ENCODE measurements around the gene KCTD1. TPM values are rescaled to one million over a fixed set of nuclear protein-coding genes. Genes with fewer than 3 reads are reported as not detected.
A peak's percentile ranks its signal among the peaks of the same experiment; 100 is the strongest.

Gene KCTD1
- total RNA-seq, 1 donor from 2014 or later: 17.1 TPM

DNA sequence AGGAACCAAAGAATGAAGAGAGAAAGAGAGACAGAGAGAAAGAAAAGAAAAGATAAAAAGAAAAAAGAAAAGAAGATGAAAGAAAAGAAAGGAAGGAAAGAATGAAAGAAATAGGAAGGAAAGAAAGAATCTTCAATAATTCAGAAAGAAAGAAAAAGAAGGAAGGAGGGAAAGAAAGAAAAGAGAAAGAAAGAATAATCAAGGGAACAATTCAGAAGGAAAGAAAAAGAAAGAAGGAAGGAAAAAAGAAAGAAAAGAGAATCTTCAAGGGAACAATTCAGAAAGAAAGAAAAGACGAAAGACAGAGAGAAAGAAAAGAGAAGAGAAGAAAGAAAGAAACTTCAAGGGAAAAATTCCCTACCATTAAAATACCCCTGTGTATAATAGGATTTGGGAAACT is 5.6 kb upstream of the KCTD1 start:
- no peak overlapping the region for H3K27ac Mint-ChIP-seq
- H3K36me3 Mint-ChIP-seq: no peaks in the 10 kb centered on the region
- Histone ChIP-seq H3K27me3 (peaks cover 65% of the 10 kb centered on the region), H3K36me3 (no peaks in the 10 kb centered on the region), H3K4me2 (no peak overlapping the region), H3K4me1 (peaks cover 25% of the 10 kb centered on the region), H3F3A (ENCODE audit: low read depth) (peaks cover 26% of the 10 kb centered on the region), H3K9me3 (ENCODE audit: low read depth) (no peaks in the 10 kb centered on the region), H3K27ac (no peak overlapping the region), H3K79me2 (ENCODE audit: low read depth) (no peaks in the 10 kb centered on the region), H2AFZ (replicated peaks) (no peak overlapping the region), H3K9ac (no peak overlapping the region), H4K20me1 (ENCODE audit: low read depth) (peaks cover 17% of the 10 kb centered on the region), H3K4me3 (no peak overlapping the region)
- no peak overlapping the region for H3K4me3 Mint-ChIP-seq
- H3K9me3 Mint-ChIP-seq: no peaks in the 10 kb centered on the region
- H3K27me3 Mint-ChIP-seq (ENCODE audit: insufficient read depth, low read depth): peaks cover 28% of the 10 kb centered on the region
- TF ChIP-seq, protein P1, sequence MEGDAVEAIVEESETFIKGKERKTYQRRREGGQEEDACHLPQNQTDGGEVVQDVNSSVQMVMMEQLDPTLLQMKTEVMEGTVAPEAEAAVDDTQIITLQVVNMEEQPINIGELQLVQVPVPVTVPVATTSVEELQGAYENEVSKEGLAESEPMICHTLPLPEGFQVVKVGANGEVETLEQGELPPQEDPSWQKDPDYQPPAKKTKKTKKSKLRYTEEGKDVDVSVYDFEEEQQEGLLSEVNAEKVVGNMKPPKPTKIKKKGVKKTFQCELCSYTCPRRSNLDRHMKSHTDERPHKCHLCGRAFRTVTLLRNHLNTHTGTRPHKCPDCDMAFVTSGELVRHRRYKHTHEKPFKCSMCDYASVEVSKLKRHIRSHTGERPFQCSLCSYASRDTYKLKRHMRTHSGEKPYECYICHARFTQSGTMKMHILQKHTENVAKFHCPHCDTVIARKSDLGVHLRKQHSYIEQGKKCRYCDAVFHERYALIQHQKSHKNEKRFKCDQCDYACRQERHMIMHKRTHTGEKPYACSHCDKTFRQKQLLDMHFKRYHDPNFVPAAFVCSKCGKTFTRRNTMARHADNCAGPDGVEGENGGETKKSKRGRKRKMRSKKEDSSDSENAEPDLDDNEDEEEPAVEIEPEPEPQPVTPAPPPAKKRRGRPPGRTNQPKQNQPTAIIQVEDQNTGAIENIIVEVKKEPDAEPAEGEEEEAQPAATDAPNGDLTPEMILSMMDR (IDR thresholded peaks at IDR 0.05): no peak
- TF ChIP-seq EZH2 (IDR thresholded peaks at IDR 0.05) (no peak), EZH2phosphoT487 (IDR thresholded peaks at IDR 0.05) (no peak)
- peaks cover 21% of the 10 kb centered on the region for H3K4me1 Mint-ChIP-seq
- DNase-seq (ENCODE audit: low spot score): no peak

- Histone ChIP-seq H3K4me3 (peak overlapping the region; percentile 78), H3F3A (ENCODE audit: low read depth) (peaks cover 43% of the 10 kb centered on the region), H3K4me1 (peaks cover 34% of the 10 kb centered on the region), H3K36me3 (no peaks in the 10 kb centered on the region), H2AFZ (replicated peaks) (no peak overlapping the region), H4K20me1 (ENCODE audit: low read depth) (peaks cover 27% of the 10 kb centered on the region), H3K9ac (no peak overlapping the region), H3K4me2 (peak overlapping the region; percentile 95), H3K79me2 (ENCODE audit: low read depth) (no peaks in the 10 kb centered on the region), H3K27me3 (peaks cover 87% of the 10 kb centered on the region), H3K27ac (no peak overlapping the region), H3K9me3 (ENCODE audit: low read depth) (no peaks in the 10 kb centered on the region)
- no peak for DNase-seq (ENCODE audit: low spot score)
- H3K27ac Mint-ChIP-seq: no peak overlapping the region
- peak overlapping the region; percentile 78 for H3K4me3 Mint-ChIP-seq
- H3K36me3 Mint-ChIP-seq: no peaks in the 10 kb centered on the region
- H3K9me3 Mint-ChIP-seq: no peaks in the 10 kb centered on the region
- TF ChIP-seq EZH2 (IDR thresholded peaks at IDR 0.05) (no peak), EZH2phosphoT487 (IDR thresholded peaks at IDR 0.05) (no peak)
- TF ChIP-seq, protein P1 (IDR thresholded peaks at IDR 0.05): no peak
- peaks cover 25% of the 10 kb centered on the region for H3K27me3 Mint-ChIP-seq (ENCODE audit: insufficient read depth, low read depth)
- H3K4me1 Mint-ChIP-seq: peaks cover 28% of the 10 kb centered on the region
These were observed 3.3 kb upstream of the KCTD1 start for GRCh38 chr18:26551695-26552081.

GRCh38 chr18:26550998-26551694 is 2.8 kb upstream of the KCTD1 start:
- Mint-ChIP-seq H3K4me3 (peak overlapping the region; percentile 78), H3K9me3 (peaks cover 2% of the 10 kb centered on the region), H3K27ac (no peak overlapping the region), H3K4me1 (peaks cover 28% of the 10 kb centered on the region), H3K36me3 (peaks cover 5% of the 10 kb centered on the region), H3K27me3 (ENCODE audit: insufficient read depth, low read depth) (peaks cover 25% of the 10 kb centered on the region)
- H3K9me3 ChIP-seq (ENCODE audit: low read depth): no peaks in the 10 kb centered on the region
- H4K20me1 ChIP-seq (ENCODE audit: low read depth): peaks cover 32% of the 10 kb centered on the region
- peaks cover 5% of the 10 kb centered on the region for H3K79me2 ChIP-seq (ENCODE audit: low read depth)
- peak overlapping the region; percentile 88 for H2AFZ ChIP-seq (replicated peaks)
- no peak overlapping the region for H3K27ac ChIP-seq
- H3K27me3 ChIP-seq: peaks cover 92% of the 10 kb centered on the region
- H3K36me3 ChIP-seq: no peaks in the 10 kb centered on the region
- H3K9ac ChIP-seq: no peak overlapping the region
- H3K4me3 ChIP-seq: peak overlapping the region; percentile 78
- TF ChIP-seq EZH2 (IDR thresholded peaks at IDR 0.05) (peak; percentile 77), EZH2phosphoT487 (IDR thresholded peaks at IDR 0.05) (peak; percentile 79)
- TF ChIP-seq, protein P1 (IDR thresholded peaks at IDR 0.05): no peak
- DNase-seq (ENCODE audit: low spot score): peak; percentile 64
- H3F3A ChIP-seq (ENCODE audit: low read depth): peaks cover 43% of the 10 kb centered on the region
- peak overlapping the region; percentile 95 for H3K4me2 ChIP-seq
- H3K4me1 ChIP-seq: peaks cover 39% of the 10 kb centered on the region

Data from neural progenitor cell (in vitro differentiated cells).